Measurements from ENCODE around the gene SALL1. TPM values are rescaled to one million over a fixed set of nuclear protein-coding genes. Genes with fewer than 3 reads are reported as not detected.

Gene SALL1
- total and polyA plus RNA-seq, 9 of the 15 experiments (the other 6 are each of a cell fraction or from before 2014, with no cell fraction given), result not detected

DNA sequence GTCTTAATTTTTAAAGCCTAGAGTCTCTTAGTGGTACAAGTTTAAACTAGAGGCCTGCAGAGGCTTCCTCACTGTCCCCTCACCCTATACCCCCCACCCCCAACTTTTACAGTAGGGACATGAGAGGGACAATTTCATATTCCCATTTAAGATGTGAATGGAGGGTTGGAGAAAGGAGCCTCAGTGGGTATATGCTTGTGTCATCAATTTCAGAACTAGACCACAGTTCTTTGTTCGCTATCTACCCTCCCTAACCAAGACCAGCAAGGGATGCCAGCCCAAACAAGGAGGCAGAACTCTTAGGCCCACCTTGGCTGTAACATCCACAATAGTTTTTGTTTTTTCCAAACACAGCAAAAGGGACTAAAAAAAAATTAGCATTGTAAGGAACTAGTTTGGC, 14.0 kb upstream of the SALL1 start:
- BruUV-seq (replicated peaks), result no TSS peak
- Histone ChIP-seq H2AFZ (ENCODE audit: low read depth, low read length) (no peak overlapping the region), H3K9me1 (ENCODE audit: control insufficient read depth, insufficient read depth, low read length) (no peaks in the 10 kb centered on the region), H4K20me1 (replicated peaks; ENCODE audit: control insufficient read depth, insufficient read depth, low read length) (no peaks in the 10 kb centered on the region), H3K36me3 (ENCODE audit: control insufficient read depth, insufficient read depth, low read length) (no peaks in the 10 kb centered on the region), H3K9ac (ENCODE audit: insufficient read depth in 1 of 2, low read depth in 2 of 2, low read length in 2 of 2) (no peak overlapping the region), H3K4me1 (replicated peaks in 1 of 2; ENCODE audit: control insufficient read depth in 2 of 2, insufficient read depth in 2 of 2, low read length in 2 of 2) (no peaks in the 10 kb centered on the region), H3K4me2 (ENCODE audit: insufficient read depth, low read length) (no peak overlapping the region), H3K79me2 (ENCODE audit: control insufficient read depth, insufficient read depth, low read length) (no peaks in the 10 kb centered on the region), H3K4me3 (no peak overlapping the region), H3K27ac (ENCODE audit: extremely low read depth, low read depth, low read length) (no peak overlapping the region), H3K9me3 (replicated peaks; ENCODE audit: control insufficient read depth, insufficient read depth, low read depth, low read length) (no peaks in the 10 kb centered on the region), H3K27me3 (ENCODE audit: control insufficient read depth in 2 of 2, insufficient read depth in 2 of 2, low read length in 2 of 2) (no peaks in the 10 kb centered on the region)
- ATAC-seq (no peak), DNase-seq (ENCODE audit: extremely low read depth in 1 of 4, low spot score in 3 of 4) (no peak), FAIRE-seq (no peak)
- intact Hi-C loops (cut with micrococcal nuclease) (no loop called here), in situ Hi-C loops (cut with MboI) (no loop called here)
- ChIA-PET POLR2A (no interaction called here), CTCF (ENCODE audit: low intra/inter-chr PET ratio) (no interaction called here)
- 0% methylated on average over 1 of the region's 1 CpG for WGBS (ENCODE audit: insufficient coverage, low coverage, missing lambda C conversion rate)
- TF ChIP-seq ESRRB (CRISPR knock-in tag; IDR thresholded peaks at IDR 0.05; ENCODE audit: borderline replicate concordance) (no peak), TSC22D4 (tag; IDR thresholded peaks at IDR 0.05) (no peak), GATA2 (CRISPR knock-in tag; IDR thresholded peaks at IDR 0.05) (no peak), SMAD2 (IDR thresholded peaks at IDR 0.05; ENCODE audit: low read depth, low read length) (no peak), JUN (IDR thresholded peaks at IDR 0.05; ENCODE audit: borderline replicate concordance, low read depth, low read length) (no peak), JUN (CRISPR knock-in tag; IDR thresholded peaks at IDR 0.05; ENCODE audit: borderline replicate concordance) (no peak), MCM7 (IDR thresholded peaks at IDR 0.05) (no peak), RBFOX2 (IDR thresholded peaks at IDR 0.05; ENCODE audit: low read depth, low read length) (no peak), ZBTB17 (CRISPR knock-in tag; IDR thresholded peaks at IDR 0.05) (no peak)
- TF ChIP-seq, protein P1, sequence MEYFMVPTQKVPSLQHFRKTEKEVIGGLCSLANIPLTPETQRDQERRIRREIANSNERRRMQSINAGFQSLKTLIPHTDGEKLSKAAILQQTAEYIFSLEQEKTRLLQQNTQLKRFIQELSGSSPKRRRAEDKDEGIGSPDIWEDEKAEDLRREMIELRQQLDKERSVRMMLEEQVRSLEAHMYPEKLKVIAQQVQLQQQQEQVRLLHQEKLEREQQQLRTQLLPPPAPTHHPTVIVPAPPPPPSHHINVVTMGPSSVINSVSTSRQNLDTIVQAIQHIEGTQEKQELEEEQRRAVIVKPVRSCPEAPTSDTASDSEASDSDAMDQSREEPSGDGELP (CRISPR knock-in tag; IDR thresholded peaks at IDR 0.05; ENCODE audit: borderline replicate concordance), result no peak
- TF ChIP-seq, protein P2, sequence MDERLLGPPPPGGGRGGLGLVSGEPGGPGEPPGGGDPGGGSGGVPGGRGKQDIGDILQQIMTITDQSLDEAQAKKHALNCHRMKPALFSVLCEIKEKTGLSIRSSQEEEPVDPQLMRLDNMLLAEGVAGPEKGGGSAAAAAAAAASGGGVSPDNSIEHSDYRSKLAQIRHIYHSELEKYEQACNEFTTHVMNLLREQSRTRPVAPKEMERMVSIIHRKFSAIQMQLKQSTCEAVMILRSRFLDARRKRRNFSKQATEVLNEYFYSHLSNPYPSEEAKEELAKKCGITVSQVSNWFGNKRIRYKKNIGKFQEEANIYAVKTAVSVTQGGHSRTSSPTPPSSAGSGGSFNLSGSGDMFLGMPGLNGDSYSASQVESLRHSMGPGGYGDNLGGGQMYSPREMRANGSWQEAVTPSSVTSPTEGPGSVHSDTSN (CRISPR knock-in tag; IDR thresholded peaks at IDR 0.05; ENCODE audit: low read depth), result no peak
- TF ChIP-seq, protein P2 (tag; conservative IDR thresholded peaks at IDR 0.05; ENCODE audit: low read depth), result no peak

Data from K562 (cell line).